A673 (cell line): ENCODE data around the gene DNAH1. TPM values are rescaled to one million over a fixed set of nuclear protein-coding genes. Genes with fewer than 3 reads are reported as not detected.

Experiments used
- BruUV-seq: library from RNA; stranded (reverse); fragments of 400-500 nt; replicated peaks from 2 replicates; lab custom pipeline; 2021; lab: Mats Ljungman, UMichigan
- CTCF ChIA-PET: fragments of 300-600 bp; sonication (Branson Sonifier 250); formaldehyde crosslinking; loops from one replicate; lab custom pipeline; 2022; ENCODE audit warnings: antibody characterized with exemption; lab: Charles Lee
- POLR2A ChIA-PET: fragments of 300-600 bp; sonication (Branson Sonifier 250); formaldehyde crosslinking; loops from one replicate; lab custom pipeline; 2022; ENCODE audit warnings: antibody characterized with exemption; ENCODE audit not compliant: low non-redundant PET; lab: Charles Lee
- DNase-seq: peaks from one replicate; pipeline ENCODE4 v3.0.0-alpha.2; 2015; ENCODE audit warnings: low spot score
- H3K27ac ChIP-seq: fragments of 200-600 bp; sonication (generic); 2 replicates; pipeline ENCODE4 v1.5.1; 2016; ENCODE audit warnings: mixed run types, low read depth, mild to moderate bottlenecking, mixed read lengths, antibody characterized with exemption, low read length; ENCODE audit not compliant: poor library complexity, severe bottlenecking
- H3K27me3 ChIP-seq: fragments of 200-600 bp; sonication (generic); replicated peaks from 2 replicates; pipeline ENCODE4 v1.6.1; 2017; ENCODE audit warnings: mixed run types, low read depth, mild to moderate bottlenecking, mixed read lengths, antibody characterized with exemption, low read length; ENCODE audit not compliant: insufficient read depth, poor library complexity
- H3K36me3 ChIP-seq: fragments of 200-600 bp; sonication (generic); 2 replicates; pipeline ENCODE4 v1.6.1; 2016; ENCODE audit warnings: mixed run types, mild to moderate bottlenecking, mixed read lengths, antibody characterized with exemption, low read length; ENCODE audit not compliant: insufficient read depth, poor library complexity, severe bottlenecking
- H3K4me1 ChIP-seq: fragments of 200-600 bp; sonication (generic); 2 replicates; pipeline ENCODE4 v1.6.1; 2017; ENCODE audit warnings: mixed run types, mild to moderate bottlenecking, mixed read lengths, antibody characterized with exemption, low read length; ENCODE audit not compliant: insufficient read depth, poor library complexity, severe bottlenecking
- H3K4me3 ChIP-seq: fragments of 200-600 bp; sonication (generic); 2 replicates; pipeline ENCODE4 v1.5.1; 2016; ENCODE audit warnings: low read depth, mixed run types, mild to moderate bottlenecking, mixed read lengths, low read length; ENCODE audit not compliant: poor library complexity, severe bottlenecking
- H3K9me3 ChIP-seq: fragments of 200-600 bp; sonication (generic); 2 replicates; pipeline ENCODE4 v1.6.1; 2016; ENCODE audit warnings: mixed run types, low read depth, mild to moderate bottlenecking, mixed read lengths, antibody characterized with exemption, low read length; ENCODE audit not compliant: poor library complexity, severe bottlenecking
- EZH2 ChIP-seq: fragments of 200-600 bp; sonication (generic); IDR thresholded peaks from 2 replicates; pipeline ENCODE4 v1.6.1; 2017; ENCODE audit warnings: borderline replicate concordance, low read depth, mild to moderate bottlenecking, mixed read lengths, antibody characterized with exemption, low read length; ENCODE audit not compliant: poor library complexity, severe bottlenecking
- intact Hi-C: fragments of 100-400 bp; cut with micrococcal nuclease; formaldehyde crosslinking; loops from one replicate; pipeline ENCODE4 v1.10.0; 2022; ENCODE audit not compliant: unreplicated experiment
- total RNA-seq: library from RNA; stranded (reverse); gene quantifications from 2 replicates; pipeline ENCODE4 v1.2.3, GENCODE V29; 2021
- TF ChIP-seq, protein P1 (sequence below): fragments of 300-800, 200-600 bp; sonication (generic); conservative IDR thresholded peaks from 2 replicates; pipeline ENCODE4 v1.5.1; 2017; ENCODE audit warnings: low read depth, mild to moderate bottlenecking, antibody characterized with exemption, low read length, moderate library complexity, mixed read lengths

DNAH1 gene
- total RNA-seq, 1 experiment from 2014 or later: 1.3 TPM

DNA sequence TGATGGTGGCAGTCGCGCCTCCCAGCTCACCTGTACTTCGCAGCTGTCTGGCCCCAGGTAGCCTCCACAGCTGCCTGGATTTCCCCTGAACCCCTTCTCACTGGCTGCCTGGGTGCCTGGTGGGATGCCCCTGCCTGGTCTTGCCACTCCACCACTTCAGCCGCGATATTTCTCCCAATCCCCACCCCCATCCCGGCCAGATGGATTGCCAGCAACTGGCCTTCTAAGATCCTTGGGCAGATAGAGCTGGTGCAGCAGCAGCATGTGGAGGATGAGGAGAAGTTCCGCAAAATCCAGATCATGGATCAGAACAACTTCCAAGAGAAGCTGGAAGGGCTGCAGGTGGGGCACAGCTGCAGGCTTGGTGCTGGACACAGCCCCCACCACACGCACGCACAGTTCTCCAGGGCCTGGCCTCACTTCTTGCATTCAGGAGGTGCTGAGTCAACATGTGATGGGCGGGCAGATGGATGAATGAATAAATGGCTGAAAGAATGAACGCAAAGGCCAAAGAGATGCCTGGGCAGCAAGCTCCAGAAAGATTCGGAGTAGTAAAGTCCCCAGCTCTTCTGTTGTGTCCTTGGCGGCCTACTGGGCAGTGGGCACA is 35.7 kb downstream of the DNAH1 start:
- intact Hi-C loops: no loop called here
- DNase-seq: no peak
- Histone ChIP-seq H3K4me3 (no peak overlapping the region), H3K36me3 (no peaks in the 10 kb centered on the region), H3K27me3 (no peaks in the 10 kb centered on the region), H3K27ac (no peak overlapping the region), H3K4me1 (no peaks in the 10 kb centered on the region), H3K9me3 (no peaks in the 10 kb centered on the region)
- TF ChIP-seq, protein P1, sequence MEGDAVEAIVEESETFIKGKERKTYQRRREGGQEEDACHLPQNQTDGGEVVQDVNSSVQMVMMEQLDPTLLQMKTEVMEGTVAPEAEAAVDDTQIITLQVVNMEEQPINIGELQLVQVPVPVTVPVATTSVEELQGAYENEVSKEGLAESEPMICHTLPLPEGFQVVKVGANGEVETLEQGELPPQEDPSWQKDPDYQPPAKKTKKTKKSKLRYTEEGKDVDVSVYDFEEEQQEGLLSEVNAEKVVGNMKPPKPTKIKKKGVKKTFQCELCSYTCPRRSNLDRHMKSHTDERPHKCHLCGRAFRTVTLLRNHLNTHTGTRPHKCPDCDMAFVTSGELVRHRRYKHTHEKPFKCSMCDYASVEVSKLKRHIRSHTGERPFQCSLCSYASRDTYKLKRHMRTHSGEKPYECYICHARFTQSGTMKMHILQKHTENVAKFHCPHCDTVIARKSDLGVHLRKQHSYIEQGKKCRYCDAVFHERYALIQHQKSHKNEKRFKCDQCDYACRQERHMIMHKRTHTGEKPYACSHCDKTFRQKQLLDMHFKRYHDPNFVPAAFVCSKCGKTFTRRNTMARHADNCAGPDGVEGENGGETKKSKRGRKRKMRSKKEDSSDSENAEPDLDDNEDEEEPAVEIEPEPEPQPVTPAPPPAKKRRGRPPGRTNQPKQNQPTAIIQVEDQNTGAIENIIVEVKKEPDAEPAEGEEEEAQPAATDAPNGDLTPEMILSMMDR: no peak
- no peak for TF ChIP-seq EZH2
- BruUV-seq: no TSS peak
- POLR2A ChIA-PET: no interaction called here
- CTCF ChIA-PET: interaction anchor here (1.2 kb wide), 1 partner anchor 13 kb away, joined by 4 read pairs; no protein-coding TSS in a partner anchor

DNA sequence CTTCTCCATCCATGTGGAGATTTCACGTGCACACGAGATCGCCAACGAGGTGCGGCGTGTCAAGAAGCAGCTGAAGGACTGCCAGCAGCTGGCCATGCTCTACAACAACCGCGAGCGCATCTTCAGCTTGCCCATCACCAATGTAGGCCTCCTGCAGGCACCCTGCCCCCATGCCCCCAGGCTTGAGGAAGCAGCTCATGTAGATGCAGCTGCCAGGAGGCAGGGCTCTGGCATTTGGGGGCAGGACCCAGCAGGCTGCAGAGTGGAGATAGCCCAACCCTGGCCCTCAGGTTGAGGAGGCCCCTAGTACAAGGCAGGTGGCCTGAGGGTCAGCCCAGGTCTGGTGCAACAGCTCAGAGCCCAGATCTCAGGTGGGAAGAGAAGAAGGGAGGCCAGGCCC is 36.4 kb downstream of the DNAH1 start:
- no peaks in the 10 kb centered on the region for H3K4me1 ChIP-seq
- intact Hi-C loops: no loop called here
- no TSS peak for BruUV-seq
- no peaks in the 10 kb centered on the region for H3K9me3 ChIP-seq
- no peak for DNase-seq
- ChIA-PET POLR2A (no interaction called here), CTCF (no interaction called here)
- no peak overlapping the region for H3K27ac ChIP-seq
- TF ChIP-seq EZH2: no peak
- TF ChIP-seq, protein P1: no peak
- H3K27me3 ChIP-seq: no peaks in the 10 kb centered on the region
- no peak overlapping the region for H3K4me3 ChIP-seq
- H3K36me3 ChIP-seq: no peaks in the 10 kb centered on the region

- no peak overlapping the region for H3K4me3 ChIP-seq
- no peaks in the 10 kb centered on the region for H3K4me1 ChIP-seq
- H3K27me3 ChIP-seq: no peaks in the 10 kb centered on the region
- BruUV-seq: no TSS peak
- no peak for DNase-seq
- H3K9me3 ChIP-seq: no peaks in the 10 kb centered on the region
- TF ChIP-seq, protein P1: no peak
- TF ChIP-seq EZH2: no peak
- POLR2A ChIA-PET: no interaction called here
- H3K36me3 ChIP-seq: no peaks in the 10 kb centered on the region
- intact Hi-C loops: no loop called here
- H3K27ac ChIP-seq: no peak overlapping the region
- CTCF ChIA-PET: no interaction called here
Observed at GRCh38 chr3:52353291-52353855, 37.3 kb downstream of the DNAH1 start.
